A549 treated with GW870086 at 1 μM for 4 hours (cell line): ENCODE data around the gene ANXA11. TPM values are rescaled to one million over a fixed set of nuclear protein-coding genes. Genes with fewer than 3 reads are reported as not detected.

ENCODE experiments used
- total RNA-seq: library from RNA; stranded (reverse); fragments of 200-300 nt; extraction: Qiagen RNA extraction; gene quantifications from 5 replicates; pipeline ENCODE4 v1.2.3, GENCODE V29; 2022; ENCODE audit warnings: low read depth

Gene ANXA11
- total RNA-seq: 155 to 223 TPM (median 214 TPM) in 5 replicates

DNA sequence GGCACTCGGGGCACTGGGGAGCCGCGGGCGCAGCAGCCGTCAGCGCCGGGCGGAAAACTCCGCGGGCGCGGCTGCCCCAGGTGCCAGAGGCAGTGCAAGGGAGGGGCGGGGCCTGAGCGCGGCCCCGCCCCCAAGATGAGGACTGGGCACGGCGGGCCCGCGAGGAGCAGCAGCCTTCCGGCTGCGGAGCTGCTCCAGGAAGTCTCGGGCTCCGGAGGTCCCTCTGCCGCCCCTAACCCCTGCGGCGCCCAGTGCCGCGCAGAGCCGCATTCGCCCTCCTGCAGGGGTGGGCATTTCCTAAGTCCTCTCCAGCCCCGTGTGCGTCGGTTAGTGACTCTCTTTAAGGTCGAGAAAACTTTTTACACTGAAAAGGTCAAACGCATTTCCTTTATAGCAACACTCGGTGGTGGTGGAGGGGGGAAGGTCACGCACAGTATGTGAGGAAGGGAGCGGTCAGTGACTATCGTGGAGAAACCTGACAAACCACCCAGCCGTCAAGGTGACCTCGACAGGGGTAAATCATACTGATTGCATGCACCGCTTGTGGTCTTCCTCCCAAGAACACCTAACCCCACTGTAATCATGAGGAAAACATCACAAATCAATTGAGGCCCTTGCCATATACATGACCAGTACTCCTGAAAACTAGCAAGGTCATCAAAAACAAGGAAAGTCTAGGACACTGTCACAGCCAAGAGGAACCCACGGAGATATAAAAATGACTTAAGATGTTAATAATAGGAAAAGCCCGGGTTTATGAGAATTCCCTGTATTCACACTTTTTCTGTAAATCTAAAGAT is at the start of gene ANXA11:
ANXA11 (minus strand) TSS at position 61 of the 800 bp plus-strand sequence. CDS start 32,676 bp downstream, outside the sequence.

GRCh38 chr10:80132299-80133139 is 72.8 kb downstream of the ANXA11 start, which contains the start of gene PLAC9:
PLAC9 (plus strand) TSS chr10:80132730; CDS start chr10:80132763, 33 bp downstream.

Other genes with a start within 250 kb of the ANXA11 start
- gene TMEM254, start 126.9 kb downstream of the ANXA11 start, total RNA-seq: 17.2 to 22.3 TPM (median 17.9 TPM) in 5 replicates
- gene PLAC9, start 72.8 kb downstream of the ANXA11 start, total RNA-seq: 0.38 TPM in 1 of 5 replicates, not detected in the others
- 0.03 to 0.05 TPM in 2 of 5 replicates, not detected in the others for gene MAT1A, start 84.1 kb upstream of the ANXA11 start, total RNA-seq
- gene DYDC1, start 151.2 kb upstream of the ANXA11 start, total RNA-seq: not detected in 5 replicates
- gene DYDC2, start 151.2 kb upstream of the ANXA11 start, total RNA-seq: 0.13 to 0.17 TPM in 2 of 5 replicates, not detected in the others
- 41.2 to 44.9 TPM (median 43.7 TPM) in 5 replicates for gene PRXL2A, start 203.0 kb upstream of the ANXA11 start, total RNA-seq
- gene TSPAN14, start 248.8 kb upstream of the ANXA11 start, total RNA-seq: 121 to 158 TPM (median 152 TPM) in 5 replicates